ENCODE measurements around the gene PLCD1. TPM values are rescaled to one million over a fixed set of nuclear protein-coding genes. Genes with fewer than 3 reads are reported as not detected.
A peak's percentile ranks its signal among the peaks of the same experiment; 100 is the strongest.

PLCD1 gene
- total and polyA plus RNA-seq, 2 of the 13 experiments (the other 11 are each of a cell fraction or from before 2014, with no cell fraction given) = 10.1 to 12.4 TPM

DNA sequence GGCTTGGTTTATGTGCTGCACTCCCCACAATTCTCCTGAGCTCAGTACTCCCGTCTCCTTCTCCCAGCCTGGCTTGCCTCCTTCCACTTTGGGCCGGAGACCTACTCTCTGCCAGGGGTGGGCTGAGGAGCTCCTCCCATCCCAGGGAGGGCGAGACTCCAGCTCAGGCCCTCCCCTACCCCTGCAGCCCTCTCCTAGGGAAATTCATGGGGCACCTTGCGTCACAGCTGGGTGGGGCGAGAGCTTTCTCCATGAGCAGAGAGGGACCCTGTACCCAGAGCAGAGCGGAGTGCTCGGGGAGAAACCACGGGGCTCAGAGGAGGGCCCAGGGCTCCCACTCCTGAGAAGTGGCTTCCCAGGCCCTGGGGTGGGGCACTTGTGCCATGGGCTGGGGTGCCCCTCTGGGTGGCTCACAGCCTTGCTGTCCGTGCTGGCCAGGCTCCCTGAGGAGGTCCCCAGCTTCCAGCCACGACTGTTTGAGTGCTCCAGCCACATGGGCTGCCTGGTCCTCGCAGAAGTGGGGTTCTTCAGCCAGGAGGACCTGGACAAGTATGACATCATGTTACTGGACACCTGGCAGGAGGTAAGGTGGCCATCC, 25.5 kb downstream of the PLCD1 start (continued):
- TF ChIP-seq, protein P1, sequence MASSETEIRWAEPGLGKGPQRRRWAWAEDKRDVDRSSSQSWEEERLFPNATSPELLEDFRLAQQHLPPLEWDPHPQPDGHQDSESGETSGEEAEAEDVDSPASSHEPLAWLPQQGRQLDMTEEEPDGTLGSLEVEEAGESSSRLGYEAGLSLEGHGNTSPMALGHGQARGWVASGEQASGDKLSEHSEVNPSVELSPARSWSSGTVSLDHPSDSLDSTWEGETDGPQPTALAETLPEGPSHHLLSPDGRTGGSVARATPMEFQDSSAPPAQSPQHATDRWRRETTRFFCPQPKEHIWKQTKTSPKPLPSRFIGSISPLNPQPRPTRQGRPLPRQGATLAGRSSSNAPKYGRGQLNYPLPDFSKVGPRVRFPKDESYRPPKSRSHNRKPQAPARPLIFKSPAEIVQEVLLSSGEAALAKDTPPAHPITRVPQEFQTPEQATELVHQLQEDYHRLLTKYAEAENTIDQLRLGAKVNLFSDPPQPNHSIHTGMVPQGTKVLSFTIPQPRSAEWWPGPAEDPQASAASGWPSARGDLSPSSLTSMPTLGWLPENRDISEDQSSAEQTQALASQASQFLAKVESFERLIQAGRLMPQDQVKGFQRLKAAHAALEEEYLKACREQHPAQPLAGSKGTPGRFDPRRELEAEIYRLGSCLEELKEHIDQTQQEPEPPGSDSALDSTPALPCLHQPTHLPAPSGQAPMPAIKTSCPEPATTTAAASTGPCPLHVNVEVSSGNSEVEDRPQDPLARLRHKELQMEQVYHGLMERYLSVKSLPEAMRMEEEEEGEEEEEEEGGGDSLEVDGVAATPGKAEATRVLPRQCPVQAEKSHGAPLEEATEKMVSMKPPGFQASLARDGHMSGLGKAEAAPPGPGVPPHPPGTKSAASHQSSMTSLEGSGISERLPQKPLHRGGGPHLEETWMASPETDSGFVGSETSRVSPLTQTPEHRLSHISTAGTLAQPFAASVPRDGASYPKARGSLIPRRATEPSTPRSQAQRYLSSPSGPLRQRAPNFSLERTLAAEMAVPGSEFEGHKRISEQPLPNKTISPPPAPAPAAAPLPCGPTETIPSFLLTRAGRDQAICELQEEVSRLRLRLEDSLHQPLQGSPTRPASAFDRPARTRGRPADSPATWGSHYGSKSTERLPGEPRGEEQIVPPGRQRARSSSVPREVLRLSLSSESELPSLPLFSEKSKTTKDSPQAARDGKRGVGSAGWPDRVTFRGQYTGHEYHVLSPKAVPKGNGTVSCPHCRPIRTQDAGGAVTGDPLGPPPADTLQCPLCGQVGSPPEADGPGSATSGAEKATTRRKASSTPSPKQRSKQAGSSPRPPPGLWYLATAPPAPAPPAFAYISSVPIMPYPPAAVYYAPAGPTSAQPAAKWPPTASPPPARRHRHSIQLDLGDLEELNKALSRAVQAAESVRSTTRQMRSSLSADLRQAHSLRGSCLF (CRISPR knock-in tag; IDR thresholded peaks at IDR 0.05; ENCODE audit: borderline replicate concordance) = no peak
- TF ChIP-seq SMAD1 (CRISPR knock-in tag; IDR thresholded peaks at IDR 0.05; ENCODE audit: borderline replicate concordance, low read depth) (no peak), SATB2 (CRISPR knock-in tag; IDR thresholded peaks at IDR 0.05) (no peak), SRSF9 (IDR thresholded peaks at IDR 0.05; ENCODE audit: borderline replicate concordance, insufficient read depth, low read depth, low read length, poor library complexity, severe bottlenecking) (no peak)
- TF ChIP-seq, protein P2, sequence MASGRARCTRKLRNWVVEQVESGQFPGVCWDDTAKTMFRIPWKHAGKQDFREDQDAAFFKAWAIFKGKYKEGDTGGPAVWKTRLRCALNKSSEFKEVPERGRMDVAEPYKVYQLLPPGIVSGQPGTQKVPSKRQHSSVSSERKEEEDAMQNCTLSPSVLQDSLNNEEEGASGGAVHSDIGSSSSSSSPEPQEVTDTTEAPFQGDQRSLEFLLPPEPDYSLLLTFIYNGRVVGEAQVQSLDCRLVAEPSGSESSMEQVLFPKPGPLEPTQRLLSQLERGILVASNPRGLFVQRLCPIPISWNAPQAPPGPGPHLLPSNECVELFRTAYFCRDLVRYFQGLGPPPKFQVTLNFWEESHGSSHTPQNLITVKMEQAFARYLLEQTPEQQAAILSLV (CRISPR knock-in tag; IDR thresholded peaks at IDR 0.05; ENCODE audit: borderline replicate concordance) = 0 out of 2 replicates have a peak, but pooled peaks have one; percentile 12
- TF ChIP-seq, protein P3, sequence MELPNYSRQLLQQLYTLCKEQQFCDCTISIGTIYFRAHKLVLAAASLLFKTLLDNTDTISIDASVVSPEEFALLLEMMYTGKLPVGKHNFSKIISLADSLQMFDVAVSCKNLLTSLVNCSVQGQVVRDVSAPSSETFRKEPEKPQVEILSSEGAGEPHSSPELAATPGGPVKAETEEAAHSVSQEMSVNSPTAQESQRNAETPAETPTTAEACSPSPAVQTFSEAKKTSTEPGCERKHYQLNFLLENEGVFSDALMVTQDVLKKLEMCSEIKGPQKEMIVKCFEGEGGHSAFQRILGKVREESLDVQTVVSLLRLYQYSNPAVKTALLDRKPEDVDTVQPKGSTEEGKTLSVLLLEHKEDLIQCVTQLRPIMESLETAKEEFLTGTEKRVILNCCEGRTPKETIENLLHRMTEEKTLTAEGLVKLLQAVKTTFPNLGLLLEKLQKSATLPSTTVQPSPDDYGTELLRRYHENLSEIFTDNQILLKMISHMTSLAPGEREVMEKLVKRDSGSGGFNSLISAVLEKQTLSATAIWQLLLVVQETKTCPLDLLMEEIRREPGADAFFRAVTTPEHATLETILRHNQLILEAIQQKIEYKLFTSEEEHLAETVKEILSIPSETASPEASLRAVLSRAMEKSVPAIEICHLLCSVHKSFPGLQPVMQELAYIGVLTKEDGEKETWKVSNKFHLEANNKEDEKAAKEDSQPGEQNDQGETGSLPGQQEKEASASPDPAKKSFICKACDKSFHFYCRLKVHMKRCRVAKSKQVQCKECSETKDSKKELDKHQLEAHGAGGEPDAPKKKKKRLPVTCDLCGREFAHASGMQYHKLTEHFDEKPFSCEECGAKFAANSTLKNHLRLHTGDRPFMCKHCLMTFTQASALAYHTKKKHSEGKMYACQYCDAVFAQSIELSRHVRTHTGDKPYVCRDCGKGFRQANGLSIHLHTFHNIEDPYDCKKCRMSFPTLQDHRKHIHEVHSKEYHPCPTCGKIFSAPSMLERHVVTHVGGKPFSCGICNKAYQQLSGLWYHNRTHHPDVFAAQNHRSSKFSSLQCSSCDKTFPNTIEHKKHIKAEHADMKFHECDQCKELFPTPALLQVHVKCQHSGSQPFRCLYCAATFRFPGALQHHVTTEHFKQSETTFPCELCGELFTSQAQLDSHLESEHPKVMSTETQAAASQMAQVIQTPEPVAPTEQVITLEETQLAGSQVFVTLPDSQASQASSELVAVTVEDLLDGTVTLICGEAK (IDR thresholded peaks at IDR 0.05) = no peak
- TF ChIP-seq, protein P3 (CRISPR knock-in tag; IDR thresholded peaks at IDR 0.05) = peak; percentile 36; the same call in 1 of the 2 replicates
- TF ChIP-seq, protein P4, sequence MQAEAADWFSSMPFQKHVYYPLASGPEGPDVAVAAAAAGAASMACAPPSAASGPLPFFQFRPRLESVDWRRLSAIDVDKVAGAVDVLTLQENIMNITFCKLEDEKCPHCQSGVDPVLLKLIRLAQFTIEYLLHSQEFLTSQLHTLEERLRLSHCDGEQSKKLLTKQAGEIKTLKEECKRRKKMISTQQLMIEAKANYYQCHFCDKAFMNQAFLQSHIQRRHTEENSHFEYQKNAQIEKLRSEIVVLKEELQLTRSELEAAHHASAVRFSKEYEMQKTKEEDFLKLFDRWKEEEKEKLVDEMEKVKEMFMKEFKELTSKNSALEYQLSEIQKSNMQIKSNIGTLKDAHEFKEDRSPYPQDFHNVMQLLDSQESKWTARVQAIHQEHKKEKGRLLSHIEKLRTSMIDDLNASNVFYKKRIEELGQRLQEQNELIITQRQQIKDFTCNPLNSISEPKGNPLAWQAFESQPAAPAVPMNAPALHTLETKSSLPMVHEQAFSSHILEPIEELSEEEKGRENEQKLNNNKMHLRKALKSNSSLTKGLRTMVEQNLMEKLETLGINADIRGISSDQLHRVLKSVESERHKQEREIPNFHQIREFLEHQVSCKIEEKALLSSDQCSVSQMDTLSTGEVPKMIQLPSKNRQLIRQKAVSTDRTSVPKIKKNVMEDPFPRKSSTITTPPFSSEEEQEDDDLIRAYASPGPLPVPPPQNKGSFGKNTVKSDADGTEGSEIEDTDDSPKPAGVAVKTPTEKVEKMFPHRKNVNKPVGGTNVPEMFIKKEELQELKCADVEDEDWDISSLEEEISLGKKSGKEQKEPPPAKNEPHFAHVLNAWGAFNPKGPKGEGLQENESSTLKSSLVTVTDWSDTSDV (CRISPR knock-in tag; IDR thresholded peaks at IDR 0.05) = 0 out of 2 replicates have a peak, but pooled peaks have one; percentile 75

Measured in HepG2 (cell line).